Heart left ventricle (tissue), 13 donors: ENCODE measurements around the gene TRMT44.

Experiments used
- POLR2A ChIP-seq, 2 donors: fragments of 450-650 bp; IDR thresholded peaks; one replicate each; pipeline ENCODE4 v1.6.1; 2017; ENCODE audit warnings: antibody characterized with exemption in 2 of 2, mild to moderate bottlenecking in 2 of 2, moderate library complexity in 2 of 2
- TF ChIP-seq, protein P1 (sequence below), 12 donors: fragments of 200-600 bp; sonication (generic) in 4 of 12; IDR thresholded peaks; one replicate each; pipeline versions ENCODE4 v1.5.0 to v1.8.0; 2018 to 2022; ENCODE audit warnings: antibody characterized with exemption in 12 of 12, mild to moderate bottlenecking in 5 of 12
- donor health status: ischemic (EF 13 %, LVEDD 7.1; RV severe dilation, severe dysfunction).
- donor health status: DM: no; HTN: yes; CAD: no.
- donor health status: DM: no; HTN: no; CAD: no.
- donor health status: ischemic (EF 25% LVEDD 6.9; RV normal size, moderate dysfunction).
- donor health status: ischemic (EF 25% LVEDD 5.7; RV mildly dilated, moderate dysfunction).
- donor health status: ischemic (EF 35%, LVEDD 5.7; RV mildly dilated, moderate dysfunction).
- donor health status: nonischemic (EF 11% LVEDD 7.7; RV severe dilation, severe dysfunction).
- donor health status: DM: yes; HTN: yes; CAD: no.
- donor health status: PGD.
- donor health status: ischemic (EF 29% LVEDD 5.4; RV normal size, mild dysfunction).
- donor health status: nonischemic (EF 23%, LVEDD 6.1; RV moderate dilation, normal function).

GRCh38 chr4:8402640-8403039, 37.9 kb upstream of the TRMT44 start:
- TF ChIP-seq POLR2A (IDR thresholded peaks at IDR 0.05): no peak
- TF ChIP-seq, protein P1, sequence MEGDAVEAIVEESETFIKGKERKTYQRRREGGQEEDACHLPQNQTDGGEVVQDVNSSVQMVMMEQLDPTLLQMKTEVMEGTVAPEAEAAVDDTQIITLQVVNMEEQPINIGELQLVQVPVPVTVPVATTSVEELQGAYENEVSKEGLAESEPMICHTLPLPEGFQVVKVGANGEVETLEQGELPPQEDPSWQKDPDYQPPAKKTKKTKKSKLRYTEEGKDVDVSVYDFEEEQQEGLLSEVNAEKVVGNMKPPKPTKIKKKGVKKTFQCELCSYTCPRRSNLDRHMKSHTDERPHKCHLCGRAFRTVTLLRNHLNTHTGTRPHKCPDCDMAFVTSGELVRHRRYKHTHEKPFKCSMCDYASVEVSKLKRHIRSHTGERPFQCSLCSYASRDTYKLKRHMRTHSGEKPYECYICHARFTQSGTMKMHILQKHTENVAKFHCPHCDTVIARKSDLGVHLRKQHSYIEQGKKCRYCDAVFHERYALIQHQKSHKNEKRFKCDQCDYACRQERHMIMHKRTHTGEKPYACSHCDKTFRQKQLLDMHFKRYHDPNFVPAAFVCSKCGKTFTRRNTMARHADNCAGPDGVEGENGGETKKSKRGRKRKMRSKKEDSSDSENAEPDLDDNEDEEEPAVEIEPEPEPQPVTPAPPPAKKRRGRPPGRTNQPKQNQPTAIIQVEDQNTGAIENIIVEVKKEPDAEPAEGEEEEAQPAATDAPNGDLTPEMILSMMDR (IDR thresholded peaks at IDR 0.05): no peak
